Gastroesophageal sphincter (tissue), 4 donors: ENCODE data around the gene CYB561A3. TPM values are rescaled to one million over a fixed set of nuclear protein-coding genes. Genes with fewer than 3 reads are reported as not detected.

Source experiments
- ATAC-seq: fragments of 150-250 bp; one replicate; pipeline ENCODE4 v1.9.1; 2016; ENCODE audit warnings: mild to moderate bottlenecking, moderate library complexity
- H3K27ac ChIP-seq, 4 donors: fragments of 200-600 bp; sonication (generic) in 3 of 4; 1 replicate in 3 of 4; 2 replicates in 1 of 4; pipeline ENCODE4 v1.5.1; 2016 to 2019
- H3K27me3 ChIP-seq: fragments of 200-600 bp; sonication (generic); one replicate; pipeline ENCODE4 v1.5.1; 2019
- H3K36me3 ChIP-seq, 2 donors: fragments of 200-600 bp; sonication (generic); one replicate each; pipeline ENCODE4 v1.5.1; 2019; ENCODE audit warnings: control low read depth in 1 of 2
- H3K4me1 ChIP-seq, 3 donors: fragments of 200-600 bp; sonication (generic); 1 replicate in 2 of 3; 2 replicates in 1 of 3; pipeline ENCODE4 v1.5.1; 2016 to 2019; ENCODE audit warnings: control low read depth in 2 of 3
- H3K4me3 ChIP-seq, 2 donors: fragments of 200-600 bp; sonication (generic); one replicate each; pipeline ENCODE4 v1.5.1; 2019; ENCODE audit warnings: mild to moderate bottlenecking in 1 of 2, moderate library complexity in 1 of 2
- H3K9me3 ChIP-seq, 3 donors: fragments of 200-600 bp; sonication (generic); one replicate each; pipeline ENCODE4 v1.5.1; 2017 to 2019; ENCODE audit warnings: control low read depth in 2 of 3
- CTCF ChIP-seq, 4 experiments: fragments of 200-600 bp in 2 of 4; fragments of 450-650 bp in 2 of 4; sonication (generic) in 1 of 4; IDR thresholded peaks; one replicate each; pipeline ENCODE4 v1.5.1; 2017 to 2019; ENCODE audit warnings: antibody characterized with exemption in 4 of 4, mild to moderate bottlenecking in 2 of 4, moderate library complexity in 2 of 4
- EP300 ChIP-seq: sonication (generic); formaldehyde crosslinking; IDR thresholded peaks from one replicate; pipeline ENCODE4 v1.6.1; 2017; ENCODE audit warnings: antibody characterized with exemption, mild to moderate bottlenecking
- POLR2A ChIP-seq, 2 donors: fragments of 450-650 bp; IDR thresholded peaks; one replicate each; pipeline ENCODE4 v1.6.1; 2017; ENCODE audit warnings: antibody characterized with exemption in 2 of 2, mild to moderate bottlenecking in 2 of 2, moderate library complexity in 1 of 2
- POLR2AphosphoS5 ChIP-seq: sonication (generic); formaldehyde crosslinking; IDR thresholded peaks from one replicate; pipeline ENCODE4 v1.6.1; 2017; ENCODE audit warnings: antibody characterized with exemption
- WGBS, 2 donors: methylation state at CpG; one replicate each; pipeline ENCODE4 v1.1.5; 2018; ENCODE audit warnings: low coverage in 1 of 2; 5-methylcytosine and 5-hydroxymethylcytosine counted together
- total RNA-seq, 4 donors: library from RNA; depleted of rRNA; stranded (reverse); fragments of >200 nt; gene quantifications; one replicate each; pipeline ENCODE4 v1.1.0, GENCODE V29; 2016

CYB561A3 gene
- total RNA-seq, 4 donors from 2014 or later = 23.3 to 44.0 (median 33.4) TPM

DNA sequence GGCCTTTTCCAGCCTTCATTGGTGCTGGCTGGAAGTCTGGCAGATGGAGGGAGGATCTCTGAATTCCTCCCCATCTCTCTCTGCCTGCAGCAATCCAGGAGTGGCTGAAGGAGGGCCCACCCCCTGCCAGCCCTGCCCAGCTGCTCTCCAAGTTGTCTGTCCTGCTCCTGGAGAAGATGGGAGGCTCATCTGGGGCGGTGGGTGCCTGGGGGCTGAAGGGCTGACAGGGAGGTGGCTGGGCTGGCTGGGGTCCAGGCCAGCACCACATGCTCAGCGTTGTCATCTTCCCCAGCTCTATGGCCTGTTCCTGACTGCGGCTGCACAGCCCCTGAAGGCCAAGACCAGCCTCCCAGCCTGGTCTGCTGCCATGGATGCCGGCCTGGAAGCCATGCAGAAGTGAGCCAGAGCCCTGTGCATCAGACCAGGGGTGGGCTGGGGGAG, 16.5 kb downstream of the CYB561A3 start:
- ATAC-seq = no peak
- H3K27me3 ChIP-seq = no peaks in the 10 kb centered on the region
- no peak overlapping the region for H3K27ac ChIP-seq
- no CpG with 5 or more reads among the region's 4 CpGs for WGBS, 2 donors
- H3K4me1 ChIP-seq = no peaks in the 10 kb centered on the region
- no peaks in the 10 kb centered on the region for H3K9me3 ChIP-seq
- H3K36me3 ChIP-seq = peaks cover 0 to 81% of the 10 kb centered on the region in 2 donors
- no peak overlapping the region for H3K4me3 ChIP-seq
- TF ChIP-seq EP300 = no peak
- no peak for TF ChIP-seq CTCF (IDR thresholded peaks at IDR 0.05)
- TF ChIP-seq POLR2AphosphoS5 = no peak

GRCh38 chr11:61343792-61344745, 17.6 kb downstream of the CYB561A3 start:
- peaks cover 0 to 78% of the 10 kb centered on the region in 2 donors for H3K36me3 ChIP-seq
- TF ChIP-seq CTCF (IDR thresholded peaks at IDR 0.05) (no peak), EP300 (no peak), POLR2AphosphoS5 (no peak), POLR2A (IDR thresholded peaks at IDR 0.05) (no peak)
- no peaks in the 10 kb centered on the region for H3K4me1 ChIP-seq
- no peaks in the 10 kb centered on the region for H3K27me3 ChIP-seq
- no peaks in the 10 kb centered on the region for H3K9me3 ChIP-seq
- H3K27ac ChIP-seq = no peak overlapping the region
- H3K4me3 ChIP-seq = no peak overlapping the region
- ATAC-seq = no peak
- WGBS, 2 donors = 97 to 100% methylated on average over 5 to 7 of the region's 29 CpGs

- no peak for ATAC-seq
- no peaks in the 10 kb centered on the region for H3K27me3 ChIP-seq
- 73 to 95% methylated on average over 4 of the region's 20 CpGs for WGBS, 2 donors
- H3K4me1 ChIP-seq = no peaks in the 10 kb centered on the region
- no peak overlapping the region for H3K27ac ChIP-seq
- TF ChIP-seq EP300 = no peak
- no peak for TF ChIP-seq POLR2A (IDR thresholded peaks at IDR 0.05)
- TF ChIP-seq POLR2AphosphoS5 = no peak
- TF ChIP-seq CTCF (IDR thresholded peaks at IDR 0.05) = no peak
- no peak overlapping the region for H3K4me3 ChIP-seq
- no peaks in the 10 kb centered on the region for H3K9me3 ChIP-seq
- peaks cover 0 to 73% of the 10 kb centered on the region in 2 donors for H3K36me3 ChIP-seq
Observed at GRCh38 chr11:61342207-61342803, 19.4 kb downstream of the CYB561A3 start.

DNA sequence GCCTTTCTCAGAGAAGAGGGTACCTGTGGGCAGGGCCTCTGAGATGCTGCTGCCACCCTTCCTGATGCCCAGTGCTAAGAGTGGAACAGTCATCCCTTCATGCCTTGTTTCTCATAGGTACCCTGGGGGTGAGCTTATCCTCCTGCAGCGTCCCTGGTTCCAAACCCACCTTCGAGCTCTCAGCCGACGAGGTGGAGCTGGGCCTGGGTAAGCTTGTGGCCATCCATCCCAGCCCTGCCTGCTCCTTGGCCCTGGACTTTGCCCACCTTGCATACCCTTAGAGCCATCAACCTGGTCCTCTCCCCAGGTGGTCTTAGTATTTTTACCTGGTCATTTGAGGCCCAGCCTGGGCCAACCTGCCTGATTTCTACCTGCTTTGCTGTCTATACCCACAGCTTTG, 20.0 kb downstream of the CYB561A3 start:
- Histone ChIP-seq H3K9me3 (no peaks in the 10 kb centered on the region), H3K4me1 (peaks cover 0 to 2% (median 0%) of the 10 kb centered on the region in 3 donors), H3K36me3 (peaks cover 0 to 67% of the 10 kb centered on the region in 2 donors), H3K27ac (no peak overlapping the region), H3K27me3 (no peaks in the 10 kb centered on the region), H3K4me3 (no peak overlapping the region)
- no peak for TF ChIP-seq POLR2AphosphoS5
- no peak for TF ChIP-seq EP300
- no peak for TF ChIP-seq CTCF (IDR thresholded peaks at IDR 0.05)
- TF ChIP-seq POLR2A (IDR thresholded peaks at IDR 0.05) = no peak
- 83 to 100% methylated on average over 1 to 4 of the region's 4 CpGs for WGBS, 2 donors
- ATAC-seq = no peak
